GM12864 (cell line): ENCODE data around the gene C1orf21.

Experiments
- DNase-seq: peaks from one replicate; pipeline ENCODE4 v3.0.0-alpha.2; 2011; ENCODE audit warnings: low read depth
- H3K4me3 ChIP-seq: 2 replicates; pipeline ENCODE4 v1.5.1; 2011; ENCODE audit warnings: mild to moderate bottlenecking, low read depth, low read length, control low read depth
- TF ChIP-seq, protein P1 (sequence below): IDR thresholded peaks from 2 replicates; pipeline ENCODE4 v1.5.1; 2011; ENCODE audit warnings: low read depth, mild to moderate bottlenecking, moderate library complexity, low read length, control low read depth, inconsistent platforms; ENCODE audit errors: missing control alignments

The C1orf21 gene

DNA sequence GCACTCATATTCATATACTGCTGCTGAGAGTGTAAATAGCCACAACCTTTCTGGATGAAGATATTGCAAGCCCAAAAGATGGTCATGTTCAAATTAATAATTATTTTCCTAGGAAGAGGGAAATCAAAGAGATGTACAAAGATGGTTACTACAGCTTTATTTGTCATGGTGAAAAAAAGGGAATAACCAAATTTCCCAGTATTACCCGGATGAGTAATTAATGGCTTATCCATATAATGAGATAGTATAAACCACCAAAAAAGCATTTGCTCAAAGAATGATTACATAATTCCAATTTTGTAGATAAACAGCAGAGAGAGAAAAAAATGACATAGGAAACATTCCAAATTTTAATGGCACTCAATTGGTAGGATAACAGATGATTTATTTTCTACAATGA, 165.6 kb downstream of the C1orf21 start:
- TF ChIP-seq, protein P1, sequence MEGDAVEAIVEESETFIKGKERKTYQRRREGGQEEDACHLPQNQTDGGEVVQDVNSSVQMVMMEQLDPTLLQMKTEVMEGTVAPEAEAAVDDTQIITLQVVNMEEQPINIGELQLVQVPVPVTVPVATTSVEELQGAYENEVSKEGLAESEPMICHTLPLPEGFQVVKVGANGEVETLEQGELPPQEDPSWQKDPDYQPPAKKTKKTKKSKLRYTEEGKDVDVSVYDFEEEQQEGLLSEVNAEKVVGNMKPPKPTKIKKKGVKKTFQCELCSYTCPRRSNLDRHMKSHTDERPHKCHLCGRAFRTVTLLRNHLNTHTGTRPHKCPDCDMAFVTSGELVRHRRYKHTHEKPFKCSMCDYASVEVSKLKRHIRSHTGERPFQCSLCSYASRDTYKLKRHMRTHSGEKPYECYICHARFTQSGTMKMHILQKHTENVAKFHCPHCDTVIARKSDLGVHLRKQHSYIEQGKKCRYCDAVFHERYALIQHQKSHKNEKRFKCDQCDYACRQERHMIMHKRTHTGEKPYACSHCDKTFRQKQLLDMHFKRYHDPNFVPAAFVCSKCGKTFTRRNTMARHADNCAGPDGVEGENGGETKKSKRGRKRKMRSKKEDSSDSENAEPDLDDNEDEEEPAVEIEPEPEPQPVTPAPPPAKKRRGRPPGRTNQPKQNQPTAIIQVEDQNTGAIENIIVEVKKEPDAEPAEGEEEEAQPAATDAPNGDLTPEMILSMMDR: no peak
- no peak overlapping the region for H3K4me3 ChIP-seq

DNA sequence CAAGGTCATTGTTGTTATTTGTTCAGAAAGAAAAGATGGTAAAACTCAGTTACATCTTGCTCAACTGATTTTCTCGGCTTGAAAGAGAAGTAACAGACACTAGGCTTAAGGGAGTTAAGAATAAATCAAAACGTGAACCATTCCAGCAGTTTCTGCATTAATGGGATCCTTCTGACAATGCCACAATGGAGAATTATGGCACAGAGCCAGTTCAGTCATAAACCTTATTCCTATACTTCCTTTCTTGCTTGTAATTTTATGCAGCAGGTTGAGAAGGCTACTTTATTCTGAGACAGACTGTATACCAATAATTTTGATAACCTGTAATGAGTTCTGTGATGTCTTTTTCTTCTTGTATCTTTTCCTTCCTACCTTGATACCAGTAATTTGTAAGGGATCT, 167.0 kb downstream of the C1orf21 start:
- TF ChIP-seq, protein P1: no peak
- no peak for DNase-seq
- no peak overlapping the region for H3K4me3 ChIP-seq

More for the DNA sequence above, 165.6 kb downstream of the C1orf21 start:
- DNase-seq: no peak

DNA sequence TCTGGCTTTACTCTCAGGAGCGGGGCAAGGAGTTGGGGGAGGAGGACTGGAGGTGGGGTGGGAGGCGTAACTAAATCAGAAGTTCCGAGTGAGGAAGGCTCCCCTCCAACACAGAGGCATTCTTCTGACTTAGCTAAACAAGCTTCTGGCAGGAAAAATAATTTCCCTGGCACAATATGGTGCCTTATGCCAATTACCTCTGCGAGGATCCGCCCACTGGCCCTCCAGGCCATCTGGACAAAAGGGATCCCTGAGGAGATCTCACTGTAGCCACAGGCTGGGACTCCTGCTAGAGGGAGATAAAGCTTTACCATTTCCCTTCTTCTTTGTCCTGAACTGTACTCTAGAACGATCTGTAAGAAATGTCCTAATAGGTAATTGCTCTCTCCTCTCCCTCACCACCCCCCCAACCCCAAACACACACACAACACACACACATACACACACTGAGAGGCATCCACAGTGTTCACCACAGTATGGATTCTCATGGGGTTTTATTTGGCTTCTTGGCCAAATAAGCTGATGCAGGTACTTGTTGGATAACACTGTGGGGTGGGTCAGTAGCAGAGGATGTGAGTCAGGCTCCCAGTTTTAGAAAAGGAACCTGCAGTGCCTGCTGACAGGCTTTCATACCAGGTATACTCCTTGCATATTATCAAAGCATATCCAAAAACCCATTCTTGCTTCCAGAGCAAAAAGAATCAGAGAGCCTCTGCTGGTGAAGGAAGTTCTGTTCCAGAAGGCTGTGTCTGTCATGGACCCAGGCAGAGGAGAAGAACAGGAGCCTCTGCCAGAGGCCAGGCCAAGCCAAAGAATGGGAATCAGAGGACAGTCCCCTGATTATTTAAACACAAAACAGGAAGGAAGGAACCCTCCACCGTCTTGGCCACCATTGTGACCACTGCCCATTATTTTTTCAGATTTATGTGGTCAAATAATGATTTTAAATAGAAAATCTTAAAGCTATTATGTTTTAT, 169.1 kb downstream of the C1orf21 start:
- no peak for DNase-seq
- no peak overlapping the region for H3K4me3 ChIP-seq
- TF ChIP-seq, protein P1: no peak

DNA sequence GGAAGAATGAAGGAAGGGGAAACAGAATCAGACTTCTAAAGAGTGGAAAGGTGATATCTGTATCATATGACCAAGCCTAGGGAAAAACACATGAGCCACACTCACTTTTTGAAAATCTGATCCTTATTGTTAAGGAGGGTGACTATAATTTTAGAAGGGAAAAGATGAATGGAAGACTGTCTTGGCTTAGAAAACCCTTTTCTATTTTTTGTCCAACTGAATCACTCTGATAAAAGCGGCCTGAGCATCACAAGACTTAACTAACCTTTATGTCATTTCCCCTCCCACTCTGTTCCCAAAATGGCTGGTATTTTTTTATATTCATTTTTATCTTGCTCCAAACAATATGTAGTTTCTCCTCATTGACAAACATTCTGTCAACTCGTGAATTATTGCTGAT, 169.8 kb downstream of the C1orf21 start:
- DNase-seq: no peak

DNA sequence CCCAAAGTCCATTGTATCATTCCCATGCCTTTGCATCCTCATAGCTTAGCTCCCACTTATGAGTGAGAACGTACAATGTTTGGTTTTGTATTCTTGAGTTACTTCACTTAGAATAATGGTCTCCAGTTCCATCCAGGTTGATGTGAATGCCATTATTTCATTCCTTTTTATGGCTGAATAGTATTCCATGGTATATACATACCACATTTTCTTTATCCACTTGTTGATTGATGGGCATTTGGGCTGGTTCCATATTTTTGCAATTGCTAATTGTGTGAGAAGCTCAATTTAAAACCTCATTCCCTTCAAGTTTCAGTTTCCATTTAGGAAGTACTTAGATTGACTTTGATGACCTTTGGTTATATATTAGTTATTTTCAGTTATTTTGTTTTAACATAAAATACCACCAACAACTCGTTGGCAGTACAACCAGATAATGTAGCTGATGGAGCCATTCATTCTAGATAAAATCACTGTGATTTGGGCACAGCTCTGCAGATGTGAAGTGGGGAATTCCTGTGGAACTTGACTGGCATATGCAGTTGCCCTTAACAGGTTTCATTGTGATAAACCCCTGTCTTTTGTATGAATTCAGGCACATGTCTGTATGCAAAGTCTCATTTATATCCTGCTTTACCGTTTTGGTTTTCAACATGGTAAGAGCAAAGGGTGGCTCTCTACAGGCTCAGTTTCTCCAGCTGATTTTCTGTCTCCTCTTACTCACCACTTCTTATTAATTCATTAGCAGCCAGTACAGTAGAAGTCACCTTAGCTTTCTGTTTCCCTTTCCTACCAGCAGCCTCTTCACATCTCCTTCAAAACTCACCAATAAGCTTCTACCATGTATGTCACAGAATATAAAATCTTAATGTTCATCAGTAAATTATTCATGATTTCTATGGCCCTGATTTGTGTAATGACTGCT, 170.9 kb downstream of the C1orf21 start:
- H3K4me3 ChIP-seq: no peak overlapping the region
- DNase-seq: no peak
- TF ChIP-seq, protein P1: no peak

More for the DNA sequence above, 169.8 kb downstream of the C1orf21 start:
- TF ChIP-seq, protein P1: no peak
- no peak overlapping the region for H3K4me3 ChIP-seq

DNA sequence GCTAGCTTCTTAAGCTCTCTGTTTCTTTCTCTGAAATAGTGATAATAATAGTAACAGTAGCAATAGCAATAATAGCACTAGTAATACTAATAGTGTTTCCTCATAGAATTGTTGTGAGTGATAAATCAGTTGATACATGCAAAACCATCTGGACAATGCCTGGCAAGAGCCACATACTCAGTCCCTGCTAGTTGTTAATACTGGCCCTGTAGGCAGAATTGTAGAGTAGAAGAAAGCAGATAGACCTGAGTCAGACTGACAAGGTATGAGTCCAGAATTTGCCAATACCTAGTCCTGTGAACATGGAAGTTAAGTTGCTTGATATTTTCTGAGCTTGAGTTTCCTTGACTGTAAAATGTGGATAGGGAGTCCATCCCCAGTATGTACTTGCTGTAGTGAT, 171.9 kb downstream of the C1orf21 start:
- no peak overlapping the region for H3K4me3 ChIP-seq
- DNase-seq: no peak
- TF ChIP-seq, protein P1: no peak
